Mesendoderm (in vitro differentiated cells): Measurements from ENCODE around the gene HMCN2.

Experiments used
- DNase-seq: peaks from one replicate; pipeline ENCODE4 v3.0.0; 2013
- H2AK5ac ChIP-seq: 2 replicates; pipeline ENCODE4 v1.6.1; 2013; ENCODE audit warnings: low read length, inconsistent platforms
- H2BK120ac ChIP-seq: 2 replicates; pipeline ENCODE4 v1.6.1; 2013; ENCODE audit warnings: low read depth, mild to moderate bottlenecking, low read length, moderate library complexity, mixed read lengths
- H2BK15ac ChIP-seq: replicated peaks from 2 replicates; pipeline ENCODE4 v1.6.1; 2013; ENCODE audit warnings: low read depth, mild to moderate bottlenecking, moderate library complexity
- H2BK5ac ChIP-seq: 2 replicates; pipeline ENCODE4 v1.6.1; 2013; ENCODE audit warnings: low read length, inconsistent platforms
- H3K18ac ChIP-seq: 2 replicates; pipeline ENCODE4 v1.6.1; 2013; ENCODE audit warnings: mild to moderate bottlenecking, low read length, mixed read lengths
- H3K23ac ChIP-seq: one replicate; pipeline ENCODE4 v1.6.1; 2013; ENCODE audit warnings: low read length
- H3K27ac ChIP-seq: 2 replicates; pipeline ENCODE4 v1.5.1; 2013; ENCODE audit warnings: low read depth, mild to moderate bottlenecking, inconsistent platforms, low read length, moderate library complexity
- H3K27me3 ChIP-seq: 2 replicates; pipeline ENCODE4 v1.6.1; 2013; ENCODE audit warnings: low read length, control low read depth, mild to moderate bottlenecking, inconsistent platforms; ENCODE audit not compliant: insufficient read depth, poor library complexity
- H3K36me3 ChIP-seq: 2 replicates; pipeline ENCODE4 v1.6.1; 2013; ENCODE audit warnings: low read length, inconsistent platforms; ENCODE audit not compliant: control insufficient read depth, insufficient read depth
- H3K4ac ChIP-seq: one replicate; pipeline ENCODE4 v1.6.1; 2013; ENCODE audit warnings: low read depth, mild to moderate bottlenecking, low read length, moderate library complexity
- H3K4me1 ChIP-seq: 2 replicates; pipeline ENCODE4 v1.6.1; 2013; ENCODE audit warnings: low read depth, low read length, inconsistent platforms; ENCODE audit not compliant: control insufficient read depth
- H3K4me2 ChIP-seq: 2 replicates; pipeline ENCODE4 v1.6.1; 2013; ENCODE audit warnings: low read length
- H3K4me3 ChIP-seq: 2 replicates; pipeline ENCODE4 v1.5.1; 2013; ENCODE audit warnings: mild to moderate bottlenecking, low read length
- H3K56ac ChIP-seq: one replicate; pipeline ENCODE4 v1.6.1; 2013; ENCODE audit warnings: low read length
- H3K79me1 ChIP-seq: 2 replicates; pipeline ENCODE4 v1.6.1; 2013; ENCODE audit warnings: low read length, inconsistent platforms
- H3K79me2 ChIP-seq: 2 replicates; pipeline ENCODE4 v1.6.1; 2013; ENCODE audit warnings: mild to moderate bottlenecking, low read length; ENCODE audit not compliant: control insufficient read depth, insufficient read depth
- H3K9ac ChIP-seq: 2 replicates; pipeline ENCODE4 v1.6.1; 2013; ENCODE audit warnings: low read length, inconsistent platforms
- H4K5ac ChIP-seq: one replicate; pipeline ENCODE4 v1.6.1; 2013; ENCODE audit warnings: low read length
- H4K8ac ChIP-seq: one replicate; pipeline ENCODE4 v1.6.1; 2013; ENCODE audit warnings: low read depth, mild to moderate bottlenecking, control low read depth, low read length, moderate library complexity
- WGBS: extraction: QIAGEN DNeasy Blood & Tissue Kit; methylation state at CpG from one replicate; pipeline ENCODE4 v1.1.7; 2013; ENCODE audit warnings: low lambda C conversion rate, missing lambda C conversion rate; ENCODE audit not compliant: insufficient coverage; ENCODE audit errors: extremely low coverage; 5-methylcytosine and 5-hydroxymethylcytosine counted together

The HMCN2 gene

DNA sequence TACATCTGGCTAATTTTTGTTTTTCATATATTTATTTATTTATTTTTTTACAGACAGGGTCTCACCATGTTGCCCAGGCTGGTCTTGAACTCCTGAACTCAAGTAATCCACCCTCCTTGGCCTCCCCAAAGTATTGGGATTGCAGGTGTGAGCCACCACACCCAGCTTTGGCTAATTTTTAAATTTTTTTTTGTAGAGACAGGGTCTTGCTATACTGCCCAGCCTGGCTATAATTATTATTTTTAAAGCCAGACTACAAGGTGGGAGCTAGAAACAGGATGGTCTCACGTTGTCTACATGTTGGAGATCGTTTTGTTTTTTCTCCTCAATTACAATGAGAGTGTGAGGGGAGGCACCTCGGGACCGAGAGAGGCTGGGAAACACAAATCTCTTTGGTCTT is 203.0 kb downstream of the HMCN2 start:
- Histone ChIP-seq H3K56ac (no peak overlapping the region), H2AK5ac (no peak overlapping the region), H3K23ac (no peak overlapping the region), H3K4me1 (peaks cover 2% of the 10 kb centered on the region), H3K79me2 (no peaks in the 10 kb centered on the region), H2BK5ac (no peak overlapping the region), H2BK120ac (no peak overlapping the region), H4K5ac (no peak overlapping the region), H3K27me3 (no peaks in the 10 kb centered on the region), H3K4me3 (no peak overlapping the region), H3K79me1 (no peaks in the 10 kb centered on the region), H3K27ac (no peak overlapping the region), H4K8ac (no peak overlapping the region), H2BK15ac (no peak overlapping the region), H3K9ac (no peak overlapping the region), H3K4me2 (no peak overlapping the region), H3K4ac (no peak overlapping the region), H3K18ac (no peak overlapping the region), H3K36me3 (no peaks in the 10 kb centered on the region)
- WGBS: no CpG with 5 or more reads among the region's 4 CpGs
- DNase-seq: no peak

DNA sequence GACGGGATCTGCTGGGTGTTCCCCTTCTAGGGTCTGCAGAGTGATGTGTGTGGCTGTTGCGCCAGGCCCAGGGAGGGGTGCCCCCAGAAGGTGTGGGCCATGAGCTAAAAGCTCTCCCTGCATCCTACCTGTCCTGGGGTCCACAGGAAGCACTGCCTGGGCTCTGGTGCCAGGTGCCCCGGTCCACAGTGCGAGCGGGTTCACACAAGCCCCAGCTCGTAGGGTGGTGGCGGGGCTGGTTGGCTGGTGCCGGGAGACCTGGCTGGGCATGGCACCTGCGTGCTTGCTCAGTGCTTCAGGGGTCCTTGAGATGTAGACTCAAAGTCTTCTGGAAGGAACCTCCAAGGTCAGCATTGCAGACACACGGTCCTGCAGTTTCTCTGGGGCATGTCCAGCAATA is 204.7 kb downstream of the HMCN2 start:
- Histone ChIP-seq H2BK120ac (no peak overlapping the region), H3K4me1 (peaks cover 2% of the 10 kb centered on the region), H4K5ac (no peak overlapping the region), H3K27me3 (no peaks in the 10 kb centered on the region), H3K27ac (no peak overlapping the region), H3K4me3 (no peak overlapping the region), H3K79me1 (no peaks in the 10 kb centered on the region), H3K36me3 (no peaks in the 10 kb centered on the region), H3K18ac (no peak overlapping the region), H3K79me2 (no peaks in the 10 kb centered on the region), H3K4ac (no peak overlapping the region), H3K56ac (no peak overlapping the region), H2BK5ac (no peak overlapping the region), H3K4me2 (no peak overlapping the region), H2AK5ac (no peak overlapping the region), H3K23ac (no peak overlapping the region), H4K8ac (no peak overlapping the region), H3K9ac (no peak overlapping the region), H2BK15ac (no peak overlapping the region)
- no peak for DNase-seq
- no CpG with 5 or more reads among the region's 10 CpGs for WGBS

GRCh38 chr9:130470950-130471349 is 205.4 kb downstream of the HMCN2 start:
- Histone ChIP-seq H3K18ac (no peak overlapping the region), H3K27ac (no peak overlapping the region), H3K4me3 (no peak overlapping the region), H3K36me3 (no peaks in the 10 kb centered on the region), H3K4me2 (no peak overlapping the region), H3K79me2 (no peaks in the 10 kb centered on the region), H3K4me1 (peaks cover 2% of the 10 kb centered on the region), H4K5ac (no peak overlapping the region), H3K56ac (no peak overlapping the region), H2BK120ac (no peak overlapping the region), H3K9ac (no peak overlapping the region), H2BK5ac (no peak overlapping the region), H3K4ac (no peak overlapping the region), H4K8ac (no peak overlapping the region), H3K23ac (no peak overlapping the region), H3K79me1 (no peaks in the 10 kb centered on the region), H2AK5ac (no peak overlapping the region), H3K27me3 (no peaks in the 10 kb centered on the region), H2BK15ac (no peak overlapping the region)
- DNase-seq: no peak
- WGBS: no CpG with 5 or more reads among the region's 12 CpGs

DNA sequence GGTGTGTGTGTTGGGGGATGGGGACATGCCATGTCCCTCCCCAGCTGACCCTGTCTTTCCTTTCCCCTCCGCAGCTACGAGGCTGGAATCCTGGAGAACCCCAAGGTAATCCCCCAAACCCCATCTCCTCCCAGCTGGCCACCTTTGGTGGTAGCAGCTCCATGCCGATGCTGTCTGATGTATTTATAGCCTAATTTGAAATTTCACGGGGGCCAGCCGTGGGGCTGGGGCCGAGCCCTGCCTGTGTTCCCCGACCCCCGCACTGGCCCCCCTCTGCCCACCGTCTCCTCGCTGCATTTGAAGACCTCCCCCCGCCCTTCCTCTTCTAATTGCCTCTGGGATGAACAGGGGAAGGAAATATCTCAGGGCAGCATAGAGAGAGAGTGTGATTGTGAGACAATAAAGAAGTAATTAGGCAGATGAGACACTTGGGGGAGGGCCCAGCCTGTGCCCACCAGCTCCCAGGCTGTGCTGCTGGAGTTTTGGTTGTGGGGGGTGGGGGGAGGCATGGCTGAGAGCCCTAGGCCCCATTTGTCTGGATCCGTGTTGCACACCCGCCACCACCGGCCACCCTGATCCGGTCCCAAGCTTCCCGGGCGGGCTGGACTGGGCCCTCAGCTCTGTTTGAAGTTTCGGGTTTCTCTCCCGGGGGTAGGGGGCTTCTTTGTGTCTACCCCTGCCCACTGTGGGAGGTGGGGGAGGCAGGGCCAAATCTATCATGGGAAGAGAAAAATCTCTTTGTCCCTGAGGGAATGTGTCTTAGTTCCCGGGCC is 206.0 kb downstream of the HMCN2 start:
- H4K8ac ChIP-seq: no peak overlapping the region
- no peaks in the 10 kb centered on the region for H3K27me3 ChIP-seq
- H3K36me3 ChIP-seq: no peaks in the 10 kb centered on the region
- no peak overlapping the region for H3K18ac ChIP-seq
- H3K4ac ChIP-seq: no peak overlapping the region
- H3K4me2 ChIP-seq: no peak overlapping the region
- no peak overlapping the region for H3K56ac ChIP-seq
- H3K27ac ChIP-seq: no peak overlapping the region
- peaks cover 2% of the 10 kb centered on the region for H3K4me1 ChIP-seq
- H2AK5ac ChIP-seq: no peak overlapping the region
- H3K4me3 ChIP-seq: no peak overlapping the region
- no peak for DNase-seq
- H3K79me2 ChIP-seq: no peaks in the 10 kb centered on the region
- no peak overlapping the region for H2BK5ac ChIP-seq
- no peak overlapping the region for H4K5ac ChIP-seq
- H3K9ac ChIP-seq: no peak overlapping the region
- H3K23ac ChIP-seq: no peak overlapping the region
- no peak overlapping the region for H2BK120ac ChIP-seq
- no peaks in the 10 kb centered on the region for H3K79me1 ChIP-seq
- H2BK15ac ChIP-seq: no peak overlapping the region
- no CpG with 5 or more reads among the region's 20 CpGs for WGBS

- no peak overlapping the region for H3K4me2 ChIP-seq
- H3K27ac ChIP-seq: no peak overlapping the region
- H3K27me3 ChIP-seq: no peaks in the 10 kb centered on the region
- no peaks in the 10 kb centered on the region for H3K79me1 ChIP-seq
- no peak overlapping the region for H2AK5ac ChIP-seq
- no peaks in the 10 kb centered on the region for H3K36me3 ChIP-seq
- no peak overlapping the region for H2BK15ac ChIP-seq
- H3K9ac ChIP-seq: no peak overlapping the region
- peaks cover 2% of the 10 kb centered on the region for H3K4me1 ChIP-seq
- no peaks in the 10 kb centered on the region for H3K79me2 ChIP-seq
- H3K56ac ChIP-seq: no peak overlapping the region
- no peak overlapping the region for H3K4me3 ChIP-seq
- H3K18ac ChIP-seq: no peak overlapping the region
- H3K23ac ChIP-seq: no peak overlapping the region
- H4K5ac ChIP-seq: no peak overlapping the region
- no peak overlapping the region for H4K8ac ChIP-seq
- DNase-seq: no peak
- no peak overlapping the region for H2BK5ac ChIP-seq
- no peak overlapping the region for H2BK120ac ChIP-seq
- no CpG with 5 or more reads among the region's 19 CpGs for WGBS
- no peak overlapping the region for H3K4ac ChIP-seq
These were observed 206.7 kb downstream of the HMCN2 start for GRCh38 chr9:130472184-130472705.

DNA sequence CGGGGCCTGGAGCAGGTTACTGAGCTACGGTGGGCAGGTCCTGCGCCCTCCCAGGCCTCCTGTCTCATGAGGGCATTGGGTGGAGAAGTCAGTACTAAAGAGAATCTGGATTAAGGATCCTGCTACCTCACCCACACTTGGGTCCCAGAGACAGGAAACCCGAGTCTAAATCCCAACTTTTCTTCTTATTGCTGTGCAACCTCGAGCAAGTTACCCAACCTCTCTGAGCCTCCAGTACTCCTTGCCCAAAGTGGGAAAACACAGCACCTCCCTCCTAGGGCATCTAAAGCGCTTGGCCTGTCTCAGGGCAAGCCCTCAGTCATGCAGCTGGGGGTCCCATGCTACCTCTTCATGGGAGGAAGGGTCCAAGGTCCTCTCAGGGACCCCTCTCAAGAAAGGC is 207.4 kb downstream of the HMCN2 start:
- no peak overlapping the region for H2BK120ac ChIP-seq
- H3K9ac ChIP-seq: no peak overlapping the region
- H3K27me3 ChIP-seq: no peaks in the 10 kb centered on the region
- peaks cover 2% of the 10 kb centered on the region for H3K4me1 ChIP-seq
- no peak overlapping the region for H2BK5ac ChIP-seq
- no peak overlapping the region for H3K4me2 ChIP-seq
- no peak overlapping the region for H3K18ac ChIP-seq
- no peak overlapping the region for H4K8ac ChIP-seq
- no peaks in the 10 kb centered on the region for H3K79me1 ChIP-seq
- no peak overlapping the region for H3K27ac ChIP-seq
- no CpG with 5 or more reads among the region's 6 CpGs for WGBS
- no peak overlapping the region for H2AK5ac ChIP-seq
- H3K36me3 ChIP-seq: no peaks in the 10 kb centered on the region
- no peaks in the 10 kb centered on the region for H3K79me2 ChIP-seq
- no peak overlapping the region for H3K4me3 ChIP-seq
- DNase-seq: no peak
- H2BK15ac ChIP-seq: no peak overlapping the region
- H4K5ac ChIP-seq: no peak overlapping the region
- H3K23ac ChIP-seq: no peak overlapping the region
- H3K56ac ChIP-seq: no peak overlapping the region
- H3K4ac ChIP-seq: no peak overlapping the region
